ENCODE data around the gene TTC24. TPM values are rescaled to one million over a fixed set of nuclear protein-coding genes. Genes with fewer than 3 reads are reported as not detected.
"Not testable (repeated sequence)": the region's sequence is repeated elsewhere in the genome, so short reads cannot be mapped to it uniquely, and the experiment has no call there.

Gene TTC24
- total RNA-seq, 2 donors from 2014 or later = not detected

DNA sequence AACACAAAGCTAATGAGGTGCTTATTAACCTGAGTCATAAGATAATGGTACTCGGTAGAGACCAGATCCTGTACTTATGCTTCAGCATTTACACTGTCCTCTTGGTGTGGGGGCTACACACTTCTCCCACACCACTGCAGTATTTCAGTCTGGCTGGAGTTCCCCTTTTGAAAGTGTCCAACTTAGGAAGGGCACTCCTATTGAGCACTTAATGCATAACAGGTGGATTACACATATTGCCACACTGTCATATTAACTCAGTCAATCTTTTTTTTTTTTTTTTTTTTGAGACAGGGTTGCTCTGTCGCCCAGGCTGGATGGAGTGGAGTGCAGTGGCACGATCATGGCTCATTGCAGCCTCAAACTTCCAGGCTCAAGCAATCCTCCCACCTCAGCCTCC lies 20.3 kb downstream of the TTC24 start:
- no peak overlapping the region for H3K4me3 ChIP-seq
- H3K27me3 ChIP-seq (replicated peaks; ENCODE audit: insufficient read depth) = no peaks in the 10 kb centered on the region
- ATAC-seq (ENCODE audit: insufficient number of reproducible peaks, low FRiP score, low read depth) (no peak), DNase-seq (ENCODE audit: low spot score) (no peak)
- H3K4me1 ChIP-seq (ENCODE audit: control insufficient read depth in 1 of 2, low read depth in 2 of 2) = peaks cover 7 to 16% of the 10 kb centered on the region in 2 donors
- peaks cover 7% of the 10 kb centered on the region for H3K36me3 ChIP-seq
- TF ChIP-seq, protein P1, sequence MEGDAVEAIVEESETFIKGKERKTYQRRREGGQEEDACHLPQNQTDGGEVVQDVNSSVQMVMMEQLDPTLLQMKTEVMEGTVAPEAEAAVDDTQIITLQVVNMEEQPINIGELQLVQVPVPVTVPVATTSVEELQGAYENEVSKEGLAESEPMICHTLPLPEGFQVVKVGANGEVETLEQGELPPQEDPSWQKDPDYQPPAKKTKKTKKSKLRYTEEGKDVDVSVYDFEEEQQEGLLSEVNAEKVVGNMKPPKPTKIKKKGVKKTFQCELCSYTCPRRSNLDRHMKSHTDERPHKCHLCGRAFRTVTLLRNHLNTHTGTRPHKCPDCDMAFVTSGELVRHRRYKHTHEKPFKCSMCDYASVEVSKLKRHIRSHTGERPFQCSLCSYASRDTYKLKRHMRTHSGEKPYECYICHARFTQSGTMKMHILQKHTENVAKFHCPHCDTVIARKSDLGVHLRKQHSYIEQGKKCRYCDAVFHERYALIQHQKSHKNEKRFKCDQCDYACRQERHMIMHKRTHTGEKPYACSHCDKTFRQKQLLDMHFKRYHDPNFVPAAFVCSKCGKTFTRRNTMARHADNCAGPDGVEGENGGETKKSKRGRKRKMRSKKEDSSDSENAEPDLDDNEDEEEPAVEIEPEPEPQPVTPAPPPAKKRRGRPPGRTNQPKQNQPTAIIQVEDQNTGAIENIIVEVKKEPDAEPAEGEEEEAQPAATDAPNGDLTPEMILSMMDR (IDR thresholded peaks at IDR 0.05) = no peak
- H3K27ac ChIP-seq = no peak overlapping the region
- no peaks in the 10 kb centered on the region for H3K9me3 ChIP-seq

DNA sequence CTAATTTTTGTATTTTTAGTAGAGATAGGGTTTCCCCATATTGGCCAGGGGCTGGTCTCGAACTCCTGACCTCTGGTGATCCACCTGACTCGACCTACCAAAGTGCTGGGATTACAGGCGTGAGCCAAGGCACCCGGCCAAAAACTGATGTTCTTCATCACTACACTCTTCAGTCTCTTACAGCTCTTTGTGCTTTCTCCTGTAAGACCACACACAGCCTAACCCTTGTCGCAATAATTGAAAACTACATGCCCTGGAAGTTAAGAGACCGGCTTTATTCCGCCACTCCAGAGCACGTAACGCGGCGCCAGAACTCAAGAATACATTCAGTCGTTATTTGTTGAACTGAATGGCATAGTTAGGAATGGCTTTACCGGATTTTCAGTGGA lies 21.2 kb downstream of the TTC24 start:
- TF ChIP-seq, protein P1 (IDR thresholded peaks at IDR 0.05) = no peak
- H3K4me1 ChIP-seq (ENCODE audit: control insufficient read depth in 1 of 2, low read depth in 2 of 2) = peaks cover 7 to 16% of the 10 kb centered on the region in 2 donors
- no peaks in the 10 kb centered on the region for H3K27me3 ChIP-seq (replicated peaks; ENCODE audit: insufficient read depth)
- H3K9me3 ChIP-seq = no peaks in the 10 kb centered on the region
- H3K4me3 ChIP-seq = peak overlapping the region; percentile 74
- ATAC-seq (ENCODE audit: insufficient number of reproducible peaks, low FRiP score, low read depth) = no peak
- peak overlapping the region; percentile 44 to 75 for H3K27ac ChIP-seq
- no peak for DNase-seq (ENCODE audit: low spot score)
- peaks cover 7% of the 10 kb centered on the region for H3K36me3 ChIP-seq

DNA sequence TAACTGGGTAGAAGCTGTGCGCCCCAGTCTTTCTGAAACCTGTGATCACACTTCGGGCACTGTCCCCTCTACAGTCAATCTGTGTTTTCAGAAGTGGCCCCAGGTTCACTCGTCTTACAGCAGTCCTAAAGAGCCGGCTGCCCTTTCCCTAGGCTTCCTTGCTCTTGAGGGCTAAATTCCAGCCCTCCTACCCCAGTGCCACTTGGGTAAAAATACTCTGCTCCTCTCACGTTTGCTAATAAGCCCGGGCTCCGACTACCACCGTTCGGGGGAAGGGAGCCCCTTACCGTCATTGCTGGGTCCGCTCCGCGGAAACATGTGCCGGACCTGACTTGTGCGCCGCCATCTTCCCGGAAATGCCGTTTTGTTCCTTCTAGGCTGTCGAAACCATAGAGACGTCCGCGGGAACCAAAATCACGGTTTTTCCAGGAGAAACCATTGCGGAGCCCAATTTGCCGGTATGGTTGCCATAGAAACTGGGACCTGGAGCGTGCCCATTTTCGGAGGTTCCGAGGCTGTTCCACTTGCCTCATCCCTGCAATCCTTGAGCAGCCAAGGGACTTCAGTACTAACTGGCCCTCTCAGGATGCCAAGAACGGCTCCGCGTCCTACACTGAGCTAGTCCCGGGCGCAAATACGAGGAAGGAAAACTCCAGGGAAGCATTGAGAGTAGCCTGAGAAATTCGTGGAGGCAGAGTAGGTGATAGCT lies 21.8 kb downstream of the TTC24 start, which contains the start of gene GPATCH4:
GPATCH4 (minus strand) TSS at position 358 of the 709 bp plus-strand sequence.
- peak within 1 kb of the TSS; percentile 44 to 75 for H3K27ac ChIP-seq
- no peaks in the 10 kb centered on the region for H3K9me3 ChIP-seq
- H3K27me3 ChIP-seq (replicated peaks; ENCODE audit: insufficient read depth) = no peaks in the 10 kb centered on the region
- H3K36me3 ChIP-seq = peaks cover 3% of the 10 kb centered on the region
- TF ChIP-seq, protein P1 (IDR thresholded peaks at IDR 0.05) = no peak
- ATAC-seq (ENCODE audit: insufficient number of reproducible peaks, low FRiP score, low read depth) (peak; percentile 95), DNase-seq (ENCODE audit: low spot score) (peak; percentile 58)
- H3K4me3 ChIP-seq = peak within 1 kb of the TSS; percentile 74
- peaks cover 7 to 16% of the 10 kb centered on the region in 2 donors for H3K4me1 ChIP-seq (ENCODE audit: control insufficient read depth in 1 of 2, low read depth in 2 of 2)

DNA sequence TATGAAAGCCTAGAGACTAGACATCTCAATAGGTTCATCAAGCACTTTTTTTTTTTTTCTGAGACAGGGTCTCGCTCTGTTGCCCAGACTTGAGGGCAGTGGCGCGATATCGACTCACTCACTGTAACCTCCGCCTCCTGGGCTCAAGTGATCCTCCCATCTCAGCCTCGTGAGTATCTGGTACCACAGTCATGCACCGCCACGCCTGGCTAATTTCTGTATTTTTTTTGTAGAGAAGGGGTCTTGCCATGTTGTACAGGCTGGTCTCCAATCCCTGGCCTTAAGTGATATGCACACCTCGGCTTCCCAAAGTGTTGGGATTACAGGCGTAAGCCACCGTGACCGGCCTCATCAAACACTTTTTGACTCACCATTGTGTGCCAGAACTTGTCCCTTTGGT lies 22.4 kb downstream of the TTC24 start:
- no peaks in the 10 kb centered on the region for H3K9me3 ChIP-seq
- H3K36me3 ChIP-seq = no peaks in the 10 kb centered on the region
- DNase-seq (ENCODE audit: low spot score) (no peak), ATAC-seq (ENCODE audit: insufficient number of reproducible peaks, low FRiP score, low read depth) (no peak)
- TF ChIP-seq, protein P1 (IDR thresholded peaks at IDR 0.05) = no peak
- H3K27ac ChIP-seq = peak overlapping the region; percentile 44 to 75
- peak overlapping the region; percentile 74 for H3K4me3 ChIP-seq
- H3K4me1 ChIP-seq (ENCODE audit: control insufficient read depth in 1 of 2, low read depth in 2 of 2) = peaks cover 7 to 16% of the 10 kb centered on the region in 2 donors
- H3K27me3 ChIP-seq (replicated peaks; ENCODE audit: insufficient read depth) = no peaks in the 10 kb centered on the region

DNA sequence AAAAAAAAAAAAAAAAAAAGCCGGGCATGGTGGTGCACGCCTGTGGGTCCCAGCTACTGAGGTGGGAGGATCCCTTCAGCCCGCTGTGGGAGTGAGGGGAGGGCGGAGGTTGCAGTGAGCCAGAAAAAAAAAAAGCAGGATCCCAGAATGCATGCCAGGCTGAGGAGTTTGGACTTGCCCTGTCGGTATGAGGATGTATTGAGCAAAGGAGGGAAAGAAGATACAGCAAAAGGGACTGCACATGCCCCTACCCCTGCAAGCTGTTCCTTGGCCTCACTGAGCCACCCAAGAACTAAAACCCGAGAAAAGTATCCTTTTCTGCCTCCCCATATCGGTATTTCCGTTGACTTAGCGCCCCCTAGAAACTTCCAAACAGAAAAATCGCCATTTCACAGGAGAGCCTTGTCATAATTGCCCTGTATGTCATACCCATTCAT lies 23.1 kb downstream of the TTC24 start:
- Histone ChIP-seq H3K36me3 (no peaks in the 10 kb centered on the region), H3K27me3 (replicated peaks; ENCODE audit: insufficient read depth) (no peaks in the 10 kb centered on the region), H3K4me3 (no peak overlapping the region), H3K9me3 (no peaks in the 10 kb centered on the region), H3K27ac (no peak overlapping the region), H3K4me1 (ENCODE audit: control insufficient read depth in 1 of 2, low read depth in 2 of 2) (peaks cover 7 to 16% of the 10 kb centered on the region in 2 donors)
- no peak for DNase-seq (ENCODE audit: low spot score)
- ATAC-seq (ENCODE audit: insufficient number of reproducible peaks, low FRiP score, low read depth) = no peak
- TF ChIP-seq, protein P1 (IDR thresholded peaks at IDR 0.05) = no peak

DNA sequence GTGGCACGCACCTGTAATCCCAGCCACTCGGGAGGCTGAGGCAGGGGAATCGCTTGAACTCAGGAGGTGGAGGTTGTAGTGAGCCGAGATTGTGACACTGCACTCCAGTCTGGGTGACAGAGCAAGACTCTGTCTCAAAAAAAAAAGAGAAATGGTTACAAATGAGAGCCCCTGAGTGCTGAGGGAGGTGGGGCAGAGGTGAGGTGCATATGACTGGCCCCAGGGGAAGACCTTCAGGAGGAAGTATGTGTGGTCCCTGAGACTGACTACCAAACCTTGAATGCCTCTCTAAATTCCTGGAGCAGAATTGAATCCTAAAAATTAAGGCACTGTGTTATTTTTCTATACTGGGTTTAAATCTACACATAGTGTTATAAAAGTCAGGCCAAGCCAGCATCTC lies 27.8 kb downstream of the TTC24 start:
- H3K27ac ChIP-seq = not testable (repeated sequence)

More for the DNA sequence above, 27.8 kb downstream of the TTC24 start:
- H3K4me1 ChIP-seq (ENCODE audit: control insufficient read depth in 1 of 2, low read depth in 2 of 2); H3K4me3 ChIP-seq; DNase-seq (ENCODE audit: low spot score); ATAC-seq (ENCODE audit: insufficient number of reproducible peaks, low FRiP score, low read depth); H3K9me3 ChIP-seq; H3K27me3 ChIP-seq (replicated peaks; ENCODE audit: insufficient read depth); H3K36me3 ChIP-seq: not testable (repeated sequence)
